MCF 10A (cell line): Measurements from ENCODE around the gene NEK4. TPM values are rescaled to one million over a fixed set of nuclear protein-coding genes. Genes with fewer than 3 reads are reported as not detected.

ENCODE experiments used
- Bru-seq: library from RNA; stranded (reverse); fragments of 400-500 nt; gene quantifications from one replicate; lab custom pipeline; 2021; lab: Mats Ljungman, UMichigan
- BruChase-seq, 2 experiments: library from RNA; stranded (reverse); fragments of 400-500 nt; gene quantifications; one replicate each; lab custom pipeline; 2021; lab: Mats Ljungman, UMichigan
- BruUV-seq: library from RNA; stranded (reverse); fragments of 400-500 nt; replicated peaks from 2 replicates; lab custom pipeline; 2021; lab: Mats Ljungman, UMichigan
- CTCF ChIA-PET: fragments of 300-600 bp; sonication (Branson Sonifier 250); formaldehyde crosslinking; extraction: SDS; loops from one replicate; lab custom pipeline; 2021; ENCODE audit warnings: antibody characterized with exemption, inconsistent platforms; lab: Yijun Ruan, JAX
- POLR2A ChIA-PET: fragments of 300-600, 350-650 bp; sonication (Branson Sonifier 250); formaldehyde crosslinking; extraction: SDS; loops from one replicate; lab custom pipeline; 2020; ENCODE audit warnings: antibody characterized with exemption, inconsistent platforms; lab: Yijun Ruan, JAX
- DNase-seq: peaks from one replicate; pipeline ENCODE4 v3.0.0-alpha.2; 2018; ENCODE audit not compliant: unreplicated experiment
- H3K27ac Mint-ChIP-seq: one replicate; pipeline ENCODE4 v1.8.0; 2022; ENCODE audit warnings: mild to moderate bottlenecking, low read depth, mixed read lengths; ENCODE audit not compliant: unreplicated experiment
- H3K27me3 Mint-ChIP-seq: one replicate; pipeline ENCODE4 v1.8.0; 2022; ENCODE audit warnings: mixed read lengths; ENCODE audit not compliant: insufficient read depth, unreplicated experiment
- H3K36me3 Mint-ChIP-seq: one replicate; pipeline ENCODE4 v1.8.0; 2022; ENCODE audit warnings: mild to moderate bottlenecking, moderate library complexity, mixed read lengths; ENCODE audit not compliant: insufficient read depth, unreplicated experiment
- H3K4me1 Mint-ChIP-seq: one replicate; pipeline ENCODE4 v1.8.0; 2022; ENCODE audit warnings: mixed read lengths; ENCODE audit not compliant: insufficient read depth, unreplicated experiment
- H3K4me3 Mint-ChIP-seq: one replicate; pipeline ENCODE4 v1.8.0; 2022; ENCODE audit warnings: mild to moderate bottlenecking, moderate library complexity, mixed read lengths; ENCODE audit not compliant: unreplicated experiment
- H3K9me3 Mint-ChIP-seq: one replicate; pipeline ENCODE4 v1.8.0; 2022; ENCODE audit warnings: mixed read lengths; ENCODE audit not compliant: unreplicated experiment
- CTCF ChIP-seq: fragments of 200-600 bp; IDR thresholded peaks from one replicate; pipeline ENCODE4 v1.8.0; 2022; ENCODE audit warnings: antibody characterized with exemption, mild to moderate bottlenecking; ENCODE audit not compliant: unreplicated experiment
- intact Hi-C: fragments of 100-400 bp; cut with micrococcal nuclease; formaldehyde crosslinking; loops from 2 replicates; pipeline ENCODE4 v1.14.1; 2022
- long read RNA-seq: library from polyadenylated mRNA; stranded (forward); transcript quantifications from one replicate; pipeline ENCODE4 v2.0.0, GENCODE V29; 2022
- total RNA-seq: library from RNA; stranded (reverse); gene quantifications from 2 replicates; pipeline ENCODE4 v1.2.3, GENCODE V29; 2022

The NEK4 gene
- 24.6 and 32.1 TPM in 2 replicates for total RNA-seq
- Bru-seq, nascent RNA = percentile 64 among the genes with signal in this experiment
- BruChase-seq, experiment 1, labeled RNA remaining after a 6-hour chase = percentile 81 among the genes with signal in this experiment
- percentile 73 among the genes with signal in this experiment for BruChase-seq, experiment 2, labeled RNA remaining after a 2-hour chase
- long read RNA-seq, full-length matches to known transcripts = 18 of 39 reads
- long read RNA-seq, partial matches to known transcripts = 7 of 39 reads
- long read RNA-seq, other reads (novel, unspliced or antisense) = 14 of 39 reads

GRCh38 chr3:52770496-52771333 is at the start of gene NEK4:
Gene NEK4, minus strand, starts transcription at chr3:52770940. Its CDS starts 194 bp downstream, at chr3:52770746.
- no peak for TF ChIP-seq CTCF
- H3K27me3 Mint-ChIP-seq = no peaks in the 10 kb centered on the region
- peaks cover 36% of the 10 kb centered on the region for H3K36me3 Mint-ChIP-seq
- H3K4me3 Mint-ChIP-seq = peak within 1 kb of the TSS; percentile 77
- ChIA-PET CTCF (interaction anchor here (0.6 kb wide), 1 partner anchor 344 kb away, joined by 3 read pairs; no protein-coding TSS in a partner anchor), POLR2A (interaction anchor here (0.6 to 1.9 kb wide), 16 partner anchors 9 to 485 kb away, joined by 3 to 9 read pairs (median 4); partner anchors contain the start of genes GLT8D1, SFMBT1, SPCS1 and STIMATE)
- peaks cover 20% of the 10 kb centered on the region for H3K4me1 Mint-ChIP-seq
- peak; percentile 92 for DNase-seq
- intact Hi-C loops = no loop called here
- no TSS peak for BruUV-seq
- H3K27ac Mint-ChIP-seq = peak within 1 kb of the TSS; percentile 80
- no peaks in the 10 kb centered on the region for H3K9me3 Mint-ChIP-seq

DNA sequence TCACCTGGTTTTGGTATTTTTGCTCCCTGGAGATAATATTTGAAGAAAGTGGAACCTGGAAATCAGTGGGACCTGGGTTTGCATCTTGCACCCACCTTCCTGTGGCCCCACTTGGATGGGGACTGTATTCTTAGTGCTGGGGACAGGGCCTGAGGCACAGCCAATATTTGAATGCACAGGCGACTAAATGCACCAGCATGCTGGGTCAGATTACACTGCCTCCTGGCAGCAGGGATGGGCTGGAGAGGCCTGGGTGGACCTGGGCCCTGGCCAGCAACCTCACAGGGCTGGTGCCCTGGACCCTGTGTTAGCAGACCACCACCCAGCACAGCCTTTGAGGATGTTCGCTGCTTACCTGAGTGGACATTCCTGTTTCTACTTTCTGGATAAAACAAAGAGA is 49.2 kb upstream of the NEK4 start:
- CTCF ChIA-PET = interaction anchor here (0.6 to 1.3 kb wide), 2 partner anchors 33 to 74 kb away, joined by 3 read pairs; no protein-coding TSS in a partner anchor
- DNase-seq = no peak
- no peaks in the 10 kb centered on the region for H3K36me3 Mint-ChIP-seq
- no peaks in the 10 kb centered on the region for H3K9me3 Mint-ChIP-seq
- intact Hi-C loops = loop anchor here (2.0 kb wide), 1 partner anchor 77 kb away; no protein-coding TSS in a partner anchor
- no peaks in the 10 kb centered on the region for H3K27me3 Mint-ChIP-seq
- no TSS peak for BruUV-seq
- H3K4me3 Mint-ChIP-seq = no peak overlapping the region
- H3K4me1 Mint-ChIP-seq = no peaks in the 10 kb centered on the region
- TF ChIP-seq CTCF = no peak
- no peak overlapping the region for H3K27ac Mint-ChIP-seq
- POLR2A ChIA-PET = no interaction called here

DNA sequence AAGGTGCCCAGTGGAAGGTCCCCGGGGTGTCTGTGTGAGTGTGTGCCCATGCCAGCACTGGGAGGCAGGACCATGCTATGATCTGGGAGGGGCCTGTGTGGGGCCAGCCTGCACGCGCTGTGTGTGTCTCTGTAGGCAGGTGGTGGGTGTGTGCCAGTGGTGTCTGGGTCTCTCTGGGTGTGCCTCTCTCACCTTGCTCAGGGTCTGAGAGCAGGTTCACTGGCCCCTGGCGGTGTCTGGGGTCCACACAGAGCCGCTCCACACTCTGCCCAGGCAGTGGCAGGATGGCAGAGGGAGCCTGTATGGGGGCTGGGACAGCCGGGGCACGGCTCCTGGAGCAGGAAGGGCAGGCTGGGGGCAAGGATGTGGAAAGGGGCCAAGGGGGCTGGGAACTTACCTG is 47.1 kb upstream of the NEK4 start:
- Mint-ChIP-seq H3K27me3 (no peaks in the 10 kb centered on the region), H3K27ac (no peak overlapping the region), H3K36me3 (no peaks in the 10 kb centered on the region), H3K9me3 (no peaks in the 10 kb centered on the region), H3K4me1 (no peaks in the 10 kb centered on the region), H3K4me3 (no peak overlapping the region)
- no peak for DNase-seq
- CTCF ChIA-PET = no interaction called here
- intact Hi-C loops = no loop called here
- no TSS peak for BruUV-seq
- TF ChIP-seq CTCF = no peak
- POLR2A ChIA-PET = no interaction called here

- H3K36me3 Mint-ChIP-seq = no peaks in the 10 kb centered on the region
- H3K4me1 Mint-ChIP-seq = no peaks in the 10 kb centered on the region
- no peak overlapping the region for H3K27ac Mint-ChIP-seq
- no peak for TF ChIP-seq CTCF
- ChIA-PET POLR2A (interaction anchor here (0.6 kb wide), 1 partner anchor 37 kb away, joined by 3 read pairs; no protein-coding TSS in a partner anchor), CTCF (interaction anchor here (2.0 kb wide), 1 partner anchor 22 kb away, joined by 5 read pairs; no protein-coding TSS in a partner anchor)
- intact Hi-C loops = no loop called here
- BruUV-seq = no TSS peak
- DNase-seq = no peak
- H3K4me3 Mint-ChIP-seq = no peak overlapping the region
- H3K9me3 Mint-ChIP-seq = no peaks in the 10 kb centered on the region
- no peaks in the 10 kb centered on the region for H3K27me3 Mint-ChIP-seq
Measured at GRCh38 chr3:52817221-52817620, 46.5 kb upstream of the NEK4 start.
